Measurements from ENCODE around the gene SLC25A25.
"Not testable (repeated sequence)": the region's sequence is repeated elsewhere in the genome, so short reads cannot be mapped to it uniquely, and the experiment has no call there.

The SLC25A25 gene

DNA sequence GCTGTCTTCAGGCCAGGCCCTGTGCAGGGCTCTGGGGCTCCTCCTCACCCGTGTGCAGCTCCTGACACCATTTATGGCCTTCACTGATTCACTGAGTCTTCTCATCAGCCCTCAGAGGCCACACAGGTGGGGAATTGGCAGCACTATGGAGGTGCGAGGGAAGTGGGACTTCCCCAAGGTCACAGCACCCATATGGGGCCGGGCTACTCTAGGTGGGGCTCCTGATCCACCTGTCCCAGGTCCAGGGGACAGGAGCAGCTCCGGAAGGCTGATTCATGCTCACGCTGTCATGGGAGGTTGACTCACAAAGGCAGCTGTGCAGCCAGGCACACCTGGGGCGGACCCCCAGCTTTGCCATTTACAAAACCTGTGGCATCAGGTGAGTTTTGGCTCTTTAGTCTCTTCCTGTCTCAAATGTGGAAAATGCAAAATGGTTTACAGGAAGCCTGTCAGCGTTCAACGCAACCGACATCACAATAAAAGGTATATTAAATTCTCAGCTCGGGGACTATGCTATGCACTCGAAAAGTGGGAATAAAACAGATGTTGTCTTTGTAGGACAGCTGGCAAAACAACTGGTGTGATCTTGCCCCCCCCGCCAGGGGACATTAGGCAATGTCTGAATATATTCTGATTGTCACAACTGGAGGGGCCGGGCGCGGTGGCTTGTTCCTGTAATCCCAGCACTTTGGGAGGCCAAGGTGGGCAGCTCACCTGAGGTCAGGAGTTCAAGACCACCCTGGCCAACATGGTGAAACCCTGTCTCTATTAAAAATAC, 15.9 kb upstream of the SLC25A25 start:
- in situ Hi-C loops (cut with MboI; ENCODE audit: low sequenced_read_pairs): no loop called here

DNA sequence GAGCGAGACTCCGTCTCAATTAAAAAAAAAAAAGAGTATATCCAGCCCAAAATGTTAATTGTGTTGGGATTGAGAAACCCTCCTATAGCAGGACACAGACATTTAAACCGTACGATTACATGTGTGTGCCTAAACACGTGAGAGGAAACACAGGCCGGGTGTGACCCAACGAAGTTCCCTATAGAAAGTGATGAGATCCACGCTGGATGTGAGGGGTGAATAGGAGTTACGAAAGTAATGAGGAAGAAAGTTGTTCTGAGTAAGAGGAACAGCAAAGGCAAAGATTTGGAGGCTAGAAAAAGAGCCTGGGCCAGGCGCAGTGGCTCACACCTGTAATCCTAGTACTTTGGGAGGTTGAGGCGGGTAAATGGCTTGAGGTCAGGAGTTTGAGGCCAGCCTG, 14.5 kb upstream of the SLC25A25 start:
- in situ Hi-C loops (cut with MboI; ENCODE audit: low sequenced_read_pairs): no loop called here

DNA sequence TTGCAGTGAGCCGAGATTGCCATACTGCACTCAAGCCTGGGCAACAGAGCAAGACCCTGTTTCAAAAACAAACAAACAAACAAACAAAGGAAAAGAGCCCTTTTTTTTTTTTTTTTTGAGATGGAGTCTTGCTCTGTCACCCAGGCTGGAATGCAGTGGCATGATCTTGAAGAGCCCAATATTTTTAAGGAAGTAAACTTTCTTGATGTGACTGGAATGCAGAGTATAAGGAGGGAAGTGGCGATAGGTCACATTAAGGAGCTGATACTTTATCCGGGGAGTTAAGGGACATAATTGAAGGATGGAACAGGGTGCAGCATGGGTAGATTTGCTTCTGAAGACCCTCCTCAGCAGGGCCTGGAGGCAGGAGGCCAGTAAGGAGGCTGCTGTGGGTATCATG, 13.9 kb upstream of the SLC25A25 start:
- in situ Hi-C loops (cut with MboI; ENCODE audit: low sequenced_read_pairs): no loop called here

DNA sequence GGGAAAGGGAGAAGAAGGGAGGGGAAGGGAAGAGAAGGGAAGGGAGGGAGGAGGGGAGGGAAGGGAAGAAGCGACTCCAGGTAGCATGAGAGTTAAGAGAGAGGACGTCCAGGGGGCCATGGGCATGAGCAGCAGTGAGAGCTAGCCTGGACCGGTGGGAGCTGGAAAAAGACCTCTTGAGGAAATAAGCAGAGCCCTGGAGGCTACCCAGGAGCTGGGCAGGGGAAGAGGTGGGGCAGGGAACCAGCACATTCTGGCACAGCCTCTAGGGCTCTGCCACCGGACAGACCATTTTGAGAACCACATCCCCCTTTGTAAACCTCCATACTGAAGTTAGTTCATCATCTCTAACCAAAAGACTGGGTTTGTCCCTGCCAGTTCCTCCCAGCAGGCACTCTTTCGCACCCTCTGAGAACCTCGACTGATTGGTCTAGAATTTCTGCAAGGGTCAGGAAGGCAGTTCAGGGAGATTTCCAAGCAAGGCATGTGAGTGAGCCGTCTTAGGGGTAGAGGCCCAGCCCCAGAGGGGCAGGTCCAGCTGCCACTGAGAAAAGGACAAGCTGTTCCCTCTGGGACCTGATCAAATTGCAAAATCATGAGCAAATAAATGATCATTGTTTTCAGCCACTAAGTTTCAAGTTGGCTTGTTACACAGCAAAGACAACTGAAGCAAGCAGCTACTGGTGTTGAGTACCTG, 12.5 kb upstream of the SLC25A25 start:
- in situ Hi-C loops (cut with MboI; ENCODE audit: low sequenced_read_pairs): no loop called here

DNA sequence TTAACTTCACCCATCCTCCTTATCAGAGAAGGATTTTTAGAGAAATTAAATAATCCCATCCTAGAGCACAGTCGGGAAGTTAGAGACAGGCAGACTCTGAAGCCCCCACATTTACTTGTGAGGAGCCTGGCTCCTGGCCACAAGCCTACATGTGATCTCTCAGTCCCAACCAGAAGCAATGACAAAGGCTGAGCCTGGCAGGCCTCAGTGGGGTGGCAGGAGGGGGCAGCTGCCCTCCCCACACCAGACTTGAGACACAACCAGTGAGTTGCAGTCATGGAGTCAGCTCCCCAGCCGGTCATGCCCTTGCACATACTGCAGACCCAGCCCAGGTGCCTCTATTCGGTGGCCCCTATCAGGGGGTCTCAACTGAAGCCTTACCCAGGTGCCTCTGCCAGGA, 11.9 kb upstream of the SLC25A25 start:
- in situ Hi-C loops (cut with MboI; ENCODE audit: low sequenced_read_pairs): no loop called here

DNA sequence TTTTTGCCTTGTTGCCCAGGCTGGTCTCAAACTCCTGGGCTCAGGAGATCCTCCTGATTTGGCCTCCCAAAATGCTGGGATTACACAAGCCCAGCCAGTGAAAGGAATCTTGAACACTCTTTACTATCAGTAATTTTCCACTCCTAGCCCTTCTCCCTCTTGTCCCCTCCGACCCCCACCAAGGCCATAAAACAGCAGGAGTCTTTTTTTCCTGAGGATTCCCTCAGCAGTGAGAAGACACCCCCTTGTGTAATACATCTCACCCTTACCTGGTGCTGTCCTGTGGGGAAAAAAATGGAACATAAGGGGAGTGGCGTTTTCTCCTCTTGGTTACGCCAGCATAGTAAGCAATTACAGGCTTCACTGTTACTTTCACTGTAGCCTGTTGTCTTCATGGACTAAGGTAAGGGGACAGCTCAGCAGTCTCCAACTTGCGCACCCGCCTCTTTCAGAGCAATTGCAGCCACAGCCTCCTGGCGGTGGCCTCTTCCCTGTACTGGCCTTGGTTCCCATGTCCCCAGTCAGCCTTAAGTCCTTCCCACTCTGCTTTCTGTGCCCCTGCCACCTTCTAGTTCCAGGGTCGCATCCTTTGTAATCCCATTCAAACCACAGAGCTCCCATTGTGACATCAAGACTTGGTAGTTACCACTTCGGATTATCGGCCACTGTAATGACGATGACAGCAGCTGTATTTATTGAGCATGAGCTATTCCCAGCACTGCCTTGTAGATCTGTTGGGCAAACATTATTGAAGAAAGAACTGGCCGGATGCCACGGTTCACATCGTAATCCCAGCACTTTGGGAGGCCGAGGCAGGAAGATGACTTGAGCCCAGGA, 10.9 kb upstream of the SLC25A25 start:
- in situ Hi-C loops (cut with MboI; ENCODE audit: low sequenced_read_pairs): no loop called here

DNA sequence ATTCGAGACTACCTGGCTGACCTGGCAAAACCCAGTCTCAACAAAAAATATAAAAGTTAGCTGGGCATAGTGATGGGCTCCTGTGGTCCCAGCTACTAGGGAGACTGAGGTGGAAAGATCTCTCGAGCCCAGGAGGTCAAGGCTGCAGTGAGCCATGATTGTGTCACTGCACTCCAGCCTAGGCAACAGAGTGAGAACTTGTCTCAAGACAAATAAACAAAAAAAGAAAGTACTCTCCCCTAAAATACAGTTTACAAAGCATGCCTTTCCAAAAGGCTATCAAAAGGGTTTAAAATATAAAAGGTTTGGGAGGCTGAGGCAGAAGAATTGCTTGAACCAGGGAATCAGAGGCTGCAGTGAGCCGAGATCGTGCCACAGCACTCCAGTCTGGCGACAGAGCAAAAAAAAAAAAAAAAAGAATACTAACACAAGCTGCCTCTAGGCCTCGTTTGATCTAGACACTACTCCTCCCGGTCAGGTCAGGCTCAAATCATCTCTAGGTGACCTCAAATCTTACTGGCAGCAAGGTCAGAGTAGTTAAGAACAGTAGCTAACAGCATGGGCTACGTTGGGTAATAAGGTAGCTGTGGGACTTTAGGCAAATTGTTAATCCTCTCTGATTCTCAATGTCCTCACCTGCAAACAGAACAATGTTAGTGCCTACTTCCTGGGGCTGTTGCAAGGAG, 10.2 kb upstream of the SLC25A25 start:
- in situ Hi-C loops (cut with MboI; ENCODE audit: low sequenced_read_pairs): no loop called here

DNA sequence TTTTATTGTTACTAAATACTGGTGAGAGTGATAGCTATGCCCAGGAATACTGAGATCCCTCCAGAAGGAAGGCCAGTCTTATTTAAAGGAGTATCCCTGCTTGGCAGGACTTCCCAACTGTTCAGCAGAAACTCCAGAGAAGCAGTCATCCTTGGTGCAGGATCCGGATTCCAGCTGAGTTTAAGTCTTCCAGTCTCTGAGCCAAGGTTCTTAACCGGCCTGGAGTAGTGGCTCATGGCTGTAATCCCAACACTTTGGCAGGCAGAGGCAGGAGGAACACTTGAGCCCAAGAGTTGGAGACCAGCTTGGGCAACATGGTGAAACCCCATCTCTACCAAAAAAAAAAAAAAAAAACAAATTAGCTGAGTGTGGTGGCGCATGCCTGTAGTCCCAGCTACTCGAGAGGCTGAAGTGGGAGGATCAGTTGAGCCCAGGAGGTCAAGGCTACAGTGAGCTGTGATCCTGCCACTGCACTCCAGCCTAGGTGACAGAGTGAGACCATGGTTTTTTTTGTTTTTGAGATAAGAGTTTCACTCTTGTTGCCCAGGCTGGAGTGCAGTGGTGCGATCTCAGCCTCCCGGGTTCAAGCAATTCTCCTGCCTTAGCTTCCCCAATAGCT, 8.6 kb upstream of the SLC25A25 start:
- in situ Hi-C loops (cut with MboI; ENCODE audit: low sequenced_read_pairs): no loop called here

DNA sequence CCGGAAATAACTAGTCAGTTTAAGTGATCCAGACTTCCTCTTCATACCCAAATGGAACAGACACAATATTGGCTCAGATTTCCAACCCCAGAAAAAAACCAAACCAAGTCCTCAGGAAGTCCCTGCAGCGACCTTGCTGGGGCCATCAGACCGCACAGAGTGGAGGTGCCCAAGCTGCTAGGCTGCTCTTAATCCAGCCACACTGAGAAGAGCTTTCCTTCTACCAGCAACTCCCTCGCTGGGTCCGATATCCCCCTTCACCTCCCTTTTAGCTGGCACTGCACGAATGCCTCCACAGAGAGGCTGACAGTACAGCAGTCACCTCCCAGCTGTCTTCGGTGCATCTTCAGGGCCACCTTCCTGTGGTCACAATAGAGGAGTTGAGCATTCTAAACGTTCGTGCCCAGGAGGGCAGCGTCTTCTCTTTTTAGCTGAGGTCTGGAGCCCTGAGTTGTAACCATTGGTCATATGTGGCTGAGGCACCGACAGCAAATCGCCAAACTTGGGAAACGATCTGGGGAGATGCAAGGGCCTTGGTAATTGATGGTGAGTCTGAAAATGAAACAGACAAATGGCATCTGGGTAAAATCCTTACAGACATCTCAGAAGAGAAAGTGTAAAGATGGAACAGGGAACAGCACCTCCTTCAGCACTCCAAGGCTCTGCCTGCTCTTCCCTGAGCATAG, 6.6 kb upstream of the SLC25A25 start:
- in situ Hi-C loops (cut with MboI; ENCODE audit: low sequenced_read_pairs): no loop called here

DNA sequence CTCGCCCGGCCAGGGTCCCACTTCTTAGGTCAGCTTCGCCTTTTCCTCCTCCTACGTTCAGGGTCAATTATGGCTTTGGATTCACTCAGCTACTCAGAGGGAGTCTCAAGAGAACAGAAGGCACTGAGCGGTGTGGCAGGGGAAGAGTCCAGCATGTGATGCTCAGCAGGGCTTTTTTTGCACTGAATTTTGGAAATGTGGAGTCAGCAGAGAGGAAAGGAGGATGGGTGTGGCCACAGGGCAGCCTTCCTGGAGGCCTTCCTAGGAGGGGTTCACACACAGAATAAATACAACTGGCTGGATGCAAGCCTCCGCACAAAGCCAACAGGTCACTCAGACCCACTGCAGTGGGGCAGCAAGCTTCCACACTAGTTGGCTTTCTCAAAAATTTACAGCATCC, 5.8 kb upstream of the SLC25A25 start:
- in situ Hi-C loops (cut with MboI; ENCODE audit: low sequenced_read_pairs): no loop called here

DNA sequence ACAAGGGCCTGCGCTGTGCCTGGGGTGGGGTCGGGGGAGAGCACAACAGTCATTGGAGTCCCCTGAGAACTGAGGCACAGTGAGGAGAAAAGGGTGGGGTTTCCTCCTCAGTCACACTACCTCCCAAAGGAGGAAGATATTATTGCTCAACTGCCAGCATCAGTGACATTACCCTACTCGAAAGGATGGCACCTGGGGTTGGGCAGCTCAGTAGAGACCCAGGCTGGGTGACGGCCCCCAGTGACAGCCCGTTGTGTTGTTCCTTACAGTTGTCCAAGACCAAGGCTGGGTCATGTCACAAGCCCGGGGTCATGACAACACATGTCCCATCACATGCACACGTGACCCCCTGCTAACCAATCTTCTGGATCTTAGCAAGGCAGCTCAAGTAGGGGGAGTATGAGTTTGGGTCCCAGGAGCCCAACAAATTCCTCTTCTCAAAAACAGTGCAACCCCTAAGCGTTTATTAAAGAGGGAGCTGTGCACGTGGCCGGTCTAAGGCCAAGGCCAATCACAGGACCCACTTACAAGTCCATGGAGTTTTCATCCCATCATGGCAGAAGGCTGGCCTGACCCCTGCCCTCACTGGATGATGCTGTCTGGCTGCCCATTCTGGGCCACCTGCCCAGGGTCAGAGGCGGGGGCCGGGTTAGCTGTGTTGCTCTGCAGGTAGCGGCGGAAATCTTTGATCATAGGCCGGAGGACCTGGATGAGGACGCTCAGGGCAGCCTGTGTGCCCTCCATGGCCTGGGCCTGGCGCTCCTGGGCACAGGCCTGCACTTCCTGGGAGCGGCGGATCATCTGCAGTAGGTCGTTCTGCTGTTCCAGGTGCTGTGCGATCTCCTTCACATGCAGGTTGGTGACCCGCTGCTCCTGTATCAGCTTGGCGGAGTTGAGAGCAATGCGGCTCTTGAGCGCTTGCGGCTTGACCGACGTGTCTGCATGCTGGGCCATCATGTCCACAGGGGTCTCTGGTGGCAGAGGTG, 4.9 kb upstream of the SLC25A25 start:
- in situ Hi-C loops (cut with MboI; ENCODE audit: low sequenced_read_pairs): no loop called here

DNA sequence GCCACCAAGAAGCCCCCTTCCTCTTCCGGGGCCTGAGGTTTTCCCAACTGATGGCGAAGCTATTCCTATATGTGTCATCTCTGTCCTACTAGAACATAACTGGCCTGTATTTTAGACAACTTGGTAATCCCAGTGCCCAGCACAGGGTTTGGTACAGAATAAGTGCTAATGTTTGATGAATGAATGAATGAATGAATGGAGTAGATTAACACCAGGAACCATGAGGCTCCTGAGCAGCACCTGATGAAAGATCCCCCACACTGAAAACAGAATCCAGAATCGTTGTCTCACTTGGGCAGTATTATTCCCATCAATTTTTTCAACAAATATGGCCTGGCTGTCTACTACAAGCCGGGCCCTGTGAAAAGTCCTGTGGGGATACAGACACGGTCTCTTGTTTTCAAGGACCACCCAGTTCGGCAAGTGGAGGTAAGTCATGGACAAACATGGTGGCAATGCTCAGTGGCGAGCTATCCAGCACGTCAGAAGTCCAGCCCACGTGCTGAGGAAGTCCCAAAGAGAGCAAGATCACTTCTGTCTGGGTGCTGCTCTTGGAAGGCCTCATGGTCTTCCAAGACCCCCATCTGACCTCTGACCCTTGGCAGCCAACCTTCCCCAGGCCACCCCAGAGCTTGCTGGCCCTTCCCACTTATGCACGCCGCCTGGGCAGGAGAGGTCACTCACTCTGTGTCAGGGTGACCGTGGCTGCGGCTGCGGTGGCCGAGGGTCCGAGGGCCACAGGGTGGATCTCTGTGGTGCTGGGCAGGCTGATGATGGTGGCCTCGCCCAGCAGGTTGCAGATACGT, 1.9 kb upstream of the SLC25A25 start:
- in situ Hi-C loops (cut with MboI; ENCODE audit: low sequenced_read_pairs): no loop called here

DNA sequence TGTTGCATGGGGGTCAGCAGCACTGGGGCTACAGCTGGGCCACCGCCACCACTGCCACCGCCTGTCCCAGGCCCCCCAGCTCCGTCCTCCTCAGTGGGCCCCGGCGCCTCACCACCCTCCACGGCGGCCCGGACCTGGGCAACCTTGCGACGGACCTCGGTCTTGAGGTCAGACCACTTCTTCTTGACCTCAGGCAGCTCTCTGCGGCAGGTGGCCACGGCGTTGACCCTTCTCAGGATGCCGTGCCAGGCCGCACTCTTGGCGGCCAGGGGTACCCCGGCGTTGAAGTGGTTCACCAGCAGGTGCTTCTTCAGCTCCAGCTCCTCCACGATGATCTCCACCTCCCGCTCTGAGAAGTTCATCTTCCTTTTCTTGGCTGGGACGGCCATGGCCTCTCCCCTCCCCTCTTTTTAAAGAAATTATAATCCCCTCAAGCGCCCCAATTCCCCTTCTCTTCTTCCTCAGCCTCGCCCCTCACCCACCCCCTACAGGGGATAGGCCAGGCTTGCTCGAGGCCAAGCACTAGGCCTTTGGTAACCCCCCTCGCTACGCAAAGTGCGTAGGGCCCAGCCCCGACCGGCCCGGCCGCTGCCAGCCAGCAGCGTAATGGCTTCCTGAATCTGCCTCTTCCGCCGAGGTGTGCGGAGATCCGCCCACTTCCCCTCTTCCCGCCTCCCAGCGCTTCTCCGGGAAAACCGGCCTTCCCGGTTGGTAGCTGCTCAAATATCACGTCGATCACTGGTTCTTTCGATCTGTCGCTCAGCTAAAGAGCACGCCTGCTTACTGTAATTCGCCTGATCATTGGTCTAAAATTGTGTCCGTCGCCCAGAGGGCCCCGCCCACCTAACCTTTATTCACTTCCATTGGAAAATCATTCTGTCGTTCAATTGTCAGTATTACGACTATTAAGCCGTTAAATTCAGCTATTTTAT, 1.1 kb upstream of the SLC25A25 start, which contains the start of gene NAIF1:
NAIF1 (minus strand) TSS at position 608 of the 932 bp plus-strand sequence; CDS start at position 389, 219 bp downstream.
- in situ Hi-C loops (cut with MboI; ENCODE audit: low sequenced_read_pairs): no loop called here

DNA sequence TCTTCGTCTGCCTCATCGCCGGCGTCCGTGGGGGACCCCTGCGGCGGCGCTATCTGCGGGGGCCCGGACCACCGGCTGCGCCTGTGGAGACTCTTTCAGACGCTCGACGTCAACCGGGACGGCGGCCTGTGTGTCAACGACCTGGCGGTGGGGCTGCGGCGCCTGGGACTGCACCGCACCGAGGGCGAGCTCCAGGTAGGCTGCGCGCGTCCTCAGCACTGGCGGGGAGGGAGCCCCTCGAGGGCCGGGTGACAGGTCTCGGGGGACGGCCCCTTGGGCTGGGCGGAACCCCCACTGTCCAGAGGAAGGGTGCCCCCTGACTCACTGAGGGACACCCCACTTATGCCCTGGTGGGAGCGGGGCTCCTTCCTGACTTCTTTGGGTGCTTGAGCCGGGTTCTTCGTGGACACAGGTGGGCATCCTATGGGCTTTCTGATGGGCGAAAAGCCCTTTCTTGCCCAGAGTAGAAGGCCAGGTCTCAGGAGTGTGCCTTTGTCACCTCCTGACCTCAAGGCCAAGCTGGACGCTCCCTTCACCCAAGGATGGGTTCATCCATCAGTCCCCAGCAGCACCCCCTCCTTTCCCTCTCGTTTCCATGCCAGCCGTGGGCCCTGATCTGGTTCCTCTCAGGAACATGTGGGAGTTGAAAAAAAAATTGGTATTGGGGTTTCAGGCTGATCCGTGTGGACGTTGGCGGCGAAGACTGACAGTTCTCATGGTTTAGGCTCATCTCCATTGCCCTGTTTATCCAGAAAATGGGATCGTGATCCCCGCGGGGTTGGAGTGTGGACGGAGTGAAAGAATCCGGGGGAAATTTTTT, 564 bp downstream of the SLC25A25 start:
- in situ Hi-C loops (cut with MboI; ENCODE audit: low sequenced_read_pairs): no loop called here

DNA sequence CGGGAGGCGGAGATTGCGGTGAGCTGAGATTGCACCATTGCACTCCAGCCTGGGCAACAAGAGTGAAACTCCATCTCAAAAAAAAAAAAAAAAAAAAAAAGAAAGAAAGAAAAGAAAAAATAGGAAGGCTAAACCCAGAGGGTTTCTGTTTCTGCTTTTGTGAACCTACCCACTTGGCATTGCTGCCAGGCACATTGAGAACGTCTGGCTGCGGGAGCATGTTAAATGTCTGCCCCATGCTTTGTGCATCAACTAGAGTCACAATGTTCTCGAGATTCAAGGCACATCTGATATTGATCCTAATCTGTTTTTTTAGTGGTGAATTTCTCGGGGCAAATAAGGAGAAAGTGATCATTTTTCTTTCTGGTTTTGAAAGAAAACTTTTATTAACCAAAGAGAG, 2.8 kb downstream of the SLC25A25 start:
- in situ Hi-C loops (cut with MboI; ENCODE audit: low sequenced_read_pairs): no loop called here

DNA sequence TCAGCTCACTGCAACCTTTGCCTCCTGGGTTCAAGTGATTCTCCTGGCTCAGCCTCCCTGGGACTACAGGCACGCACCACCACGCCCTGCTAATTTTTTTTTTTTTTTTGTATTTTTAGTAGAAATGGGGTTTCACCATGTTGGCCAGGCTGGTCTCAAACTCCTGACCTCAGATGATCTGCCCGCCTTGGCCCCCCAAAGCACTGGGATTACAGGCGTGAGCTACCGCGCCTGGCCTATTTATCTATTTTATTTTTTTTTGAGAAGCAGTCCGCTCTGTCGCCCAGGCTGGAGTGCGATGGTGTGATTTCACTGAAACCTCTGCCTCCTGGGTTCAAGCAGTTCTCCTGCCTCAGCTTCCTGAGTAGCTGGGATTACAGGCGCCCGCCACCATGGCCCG, 3.4 kb downstream of the SLC25A25 start:
- in situ Hi-C loops (cut with MboI; ENCODE audit: low sequenced_read_pairs): not testable (repeated sequence)

Data from HL-60/S4 (cell line).